Smooth muscle cell (in vitro differentiated cells): ENCODE results near the gene ARHGAP5. TPM values are rescaled to one million over a fixed set of nuclear protein-coding genes. Genes with fewer than 3 reads are reported as not detected.

Experiments used
- DNase-seq: peaks from one replicate; lab custom pipeline; 2025; ENCODE audit not compliant: unreplicated experiment; lab: John Stamatoyannopoulos, UW
- H2AFZ ChIP-seq: fragments of 200-600 bp; sonication (generic); 2 replicates; pipeline ENCODE4 v1.6.0; 2016; ENCODE audit warnings: antibody characterized with exemption, low read depth, mild to moderate bottlenecking
- H3F3A ChIP-seq: fragments of 200-600 bp; sonication (generic); 2 replicates; pipeline ENCODE4 v1.6.0; 2017; ENCODE audit warnings: antibody characterized with exemption, low read depth
- H3K27ac ChIP-seq: fragments of 200-600 bp; sonication (generic); 2 replicates; pipeline ENCODE4 v1.5.1; 2016; ENCODE audit warnings: low read depth, mild to moderate bottlenecking
- H3K27me3 ChIP-seq: fragments of 200-600 bp; sonication (generic); 2 replicates; pipeline ENCODE4 v1.6.1; 2016; ENCODE audit warnings: low read depth, mild to moderate bottlenecking
- H3K36me3 ChIP-seq: fragments of 200-600 bp; sonication (generic); 2 replicates; pipeline ENCODE4 v1.5.1; 2016; ENCODE audit warnings: low read depth
- H3K4me1 ChIP-seq: fragments of 200-600 bp; sonication (generic); 2 replicates; pipeline ENCODE4 v1.5.1; 2016; ENCODE audit warnings: low read depth
- H3K4me2 ChIP-seq: fragments of 200-600 bp; sonication (generic); 2 replicates; pipeline ENCODE4 v1.6.0; 2016; ENCODE audit warnings: mild to moderate bottlenecking
- H3K4me3 ChIP-seq: fragments of 200-600 bp; sonication (generic); 2 replicates; pipeline ENCODE4 v1.5.1; 2016; ENCODE audit warnings: mild to moderate bottlenecking
- H3K79me2 ChIP-seq: fragments of 200-600 bp; sonication (generic); 2 replicates; pipeline ENCODE4 v1.6.0; 2016; ENCODE audit warnings: low read depth, mild to moderate bottlenecking
- H3K9ac ChIP-seq: fragments of 200-600 bp; sonication (generic); 2 replicates; pipeline ENCODE4 v1.6.0; 2016; ENCODE audit warnings: low read depth
- H3K9me3 ChIP-seq: fragments of 200-600 bp; sonication (generic); replicated peaks from 2 replicates; pipeline ENCODE4 v1.5.1; 2016; ENCODE audit warnings: low read depth
- H4K20me1 ChIP-seq: fragments of 200-600 bp; sonication (generic); 2 replicates; pipeline ENCODE4 v1.6.0; 2016; ENCODE audit warnings: low read depth
- WGBS: methylation state at CpG from one replicate; pipeline ENCODE4 v1.1.7; 2016; ENCODE audit warnings: low lambda C conversion rate; 5-methylcytosine and 5-hydroxymethylcytosine counted together
- polyA plus RNA-seq: library from polyadenylated mRNA; unstranded; fragments of >200 nt; fragmentation: Nextera tagmentation; extraction: Ambion mirVana; gene quantifications from 2 replicates; pipeline ENCODE4 v1.2.1, GENCODE V29; 2016
- total RNA-seq: library from RNA; depleted of rRNA; stranded (reverse); fragments of >200 nt; gene quantifications from 2 replicates; pipeline ENCODE4 v1.2.3, GENCODE V29; 2014
- TF ChIP-seq, protein P1 (sequence below): fragments of 200-600 bp; sonication (generic); IDR thresholded peaks from 2 replicates; pipeline ENCODE4 v1.5.1; 2017; ENCODE audit warnings: borderline replicate concordance, mild to moderate bottlenecking, antibody characterized with exemption; ENCODE audit not compliant: insufficient read depth, poor library complexity, severe bottlenecking

Gene ARHGAP5
- total and polyA plus RNA-seq, 2 experiments from 2014 or later = 24.1 to 217 TPM

- Histone ChIP-seq H3F3A (no peaks in the 10 kb centered on the region), H3K4me1 (no peaks in the 10 kb centered on the region), H3K4me3 (no peak overlapping the region), H4K20me1 (no peaks in the 10 kb centered on the region), H3K9ac (no peak overlapping the region), H3K9me3 (no peaks in the 10 kb centered on the region), H3K36me3 (no peaks in the 10 kb centered on the region), H3K27ac (no peak overlapping the region), H3K27me3 (no peaks in the 10 kb centered on the region), H2AFZ (no peak overlapping the region), H3K4me2 (no peak overlapping the region), H3K79me2 (no peaks in the 10 kb centered on the region)
- TF ChIP-seq, protein P1, sequence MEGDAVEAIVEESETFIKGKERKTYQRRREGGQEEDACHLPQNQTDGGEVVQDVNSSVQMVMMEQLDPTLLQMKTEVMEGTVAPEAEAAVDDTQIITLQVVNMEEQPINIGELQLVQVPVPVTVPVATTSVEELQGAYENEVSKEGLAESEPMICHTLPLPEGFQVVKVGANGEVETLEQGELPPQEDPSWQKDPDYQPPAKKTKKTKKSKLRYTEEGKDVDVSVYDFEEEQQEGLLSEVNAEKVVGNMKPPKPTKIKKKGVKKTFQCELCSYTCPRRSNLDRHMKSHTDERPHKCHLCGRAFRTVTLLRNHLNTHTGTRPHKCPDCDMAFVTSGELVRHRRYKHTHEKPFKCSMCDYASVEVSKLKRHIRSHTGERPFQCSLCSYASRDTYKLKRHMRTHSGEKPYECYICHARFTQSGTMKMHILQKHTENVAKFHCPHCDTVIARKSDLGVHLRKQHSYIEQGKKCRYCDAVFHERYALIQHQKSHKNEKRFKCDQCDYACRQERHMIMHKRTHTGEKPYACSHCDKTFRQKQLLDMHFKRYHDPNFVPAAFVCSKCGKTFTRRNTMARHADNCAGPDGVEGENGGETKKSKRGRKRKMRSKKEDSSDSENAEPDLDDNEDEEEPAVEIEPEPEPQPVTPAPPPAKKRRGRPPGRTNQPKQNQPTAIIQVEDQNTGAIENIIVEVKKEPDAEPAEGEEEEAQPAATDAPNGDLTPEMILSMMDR = no peak
- DNase-seq = no peak
- WGBS = 79% methylated on average over 2 of the region's 2 CpGs
Observed at GRCh38 chr14:32047791-32048190, 29.3 kb upstream of the ARHGAP5 start.

DNA sequence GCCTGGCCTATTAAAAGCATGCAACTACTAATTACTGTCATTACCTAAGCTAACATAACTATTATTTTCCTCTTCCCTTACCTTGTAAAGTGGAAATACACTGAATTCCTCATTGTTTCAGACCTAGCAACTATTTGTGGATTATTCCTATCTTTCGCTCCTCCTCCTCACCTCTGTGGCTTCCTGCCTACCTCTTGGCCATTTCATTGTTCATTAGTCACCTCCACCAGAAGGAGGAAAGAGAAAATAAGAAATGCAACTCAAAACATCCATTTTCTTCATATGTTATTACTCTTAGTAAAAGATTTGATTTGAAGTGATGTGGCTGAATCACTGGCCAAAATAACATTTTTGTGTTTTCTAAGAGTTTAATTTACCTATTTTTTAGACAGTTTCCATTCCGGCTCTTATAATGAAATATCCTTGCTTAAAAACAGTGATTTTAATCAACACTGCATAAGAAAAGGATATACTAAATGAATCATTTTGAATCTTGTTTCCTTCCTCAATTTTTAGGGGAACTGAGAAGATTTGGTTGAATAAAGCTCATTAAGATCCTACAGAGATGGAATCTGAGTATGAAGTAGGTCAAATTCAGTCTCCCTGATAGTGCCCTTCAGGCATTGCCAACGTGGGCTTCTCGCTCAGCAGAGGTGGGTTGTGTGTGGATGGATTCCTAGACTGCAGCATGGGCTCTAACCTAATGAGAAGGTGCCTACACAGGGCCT lies 27.6 kb upstream of the ARHGAP5 start:
- no peaks in the 10 kb centered on the region for H3K36me3 ChIP-seq
- no peak overlapping the region for H3K9ac ChIP-seq
- DNase-seq = no peak

GRCh38 chr14:32050878-32051277 lies 26.2 kb upstream of the ARHGAP5 start:
- Histone ChIP-seq H3F3A (no peaks in the 10 kb centered on the region), H3K4me3 (no peak overlapping the region), H3K79me2 (no peaks in the 10 kb centered on the region), H3K9ac (no peak overlapping the region), H3K9me3 (no peaks in the 10 kb centered on the region), H2AFZ (no peak overlapping the region), H3K4me1 (no peaks in the 10 kb centered on the region), H3K4me2 (no peak overlapping the region), H3K27me3 (no peaks in the 10 kb centered on the region), H3K27ac (no peak overlapping the region), H4K20me1 (no peaks in the 10 kb centered on the region), H3K36me3 (no peaks in the 10 kb centered on the region)
- DNase-seq = no peak
- TF ChIP-seq, protein P1 = no peak

More for the DNA sequence above, 27.6 kb upstream of the ARHGAP5 start:
- Histone ChIP-seq H4K20me1 (no peaks in the 10 kb centered on the region), H3K27ac (no peak overlapping the region), H3K4me3 (no peak overlapping the region), H3K9me3 (no peaks in the 10 kb centered on the region), H3F3A (no peaks in the 10 kb centered on the region), H3K4me2 (no peak overlapping the region), H3K4me1 (no peaks in the 10 kb centered on the region), H2AFZ (no peak overlapping the region), H3K27me3 (no peaks in the 10 kb centered on the region), H3K79me2 (no peaks in the 10 kb centered on the region)
- TF ChIP-seq, protein P1 = no peak
- WGBS = 98% methylated on average over 4 of the region's 4 CpGs

- Histone ChIP-seq H3K4me2 (no peak overlapping the region), H3K27me3 (no peaks in the 10 kb centered on the region), H3K9me3 (no peaks in the 10 kb centered on the region), H3K4me1 (no peaks in the 10 kb centered on the region), H3K4me3 (no peak overlapping the region), H3F3A (no peaks in the 10 kb centered on the region), H4K20me1 (no peaks in the 10 kb centered on the region), H3K79me2 (no peaks in the 10 kb centered on the region), H3K27ac (no peak overlapping the region), H3K9ac (no peak overlapping the region), H2AFZ (no peak overlapping the region), H3K36me3 (no peaks in the 10 kb centered on the region)
- TF ChIP-seq, protein P1 = no peak
- 98% methylated on average over 5 of the region's 5 CpGs for WGBS
- no peak for DNase-seq
Observed at GRCh38 chr14:32054536-32054935, 22.6 kb upstream of the ARHGAP5 start.
